Caki2 (cell line): ENCODE measurements around the gene MBD2. TPM values are rescaled to one million over a fixed set of nuclear protein-coding genes. Genes with fewer than 3 reads are reported as not detected.
"Not testable (repeated sequence)": the region's sequence is repeated elsewhere in the genome, so short reads cannot be mapped to it uniquely, and the experiment has no call there.

Source experiments
- DNase-seq: peaks from one replicate; pipeline ENCODE4 v3.0.0-alpha.2; 2015; ENCODE audit warnings: low read depth
- in situ Hi-C: cut with HindIII; loops from 2 replicates; pipeline ENCODE4 v1.10.0; 2016; ENCODE audit warnings: low sequenced_read_pairs, low pct_unique_long_range_greater_than_20kb, mixed read lengths
- total RNA-seq: library from RNA; depleted of rRNA; stranded (reverse); fragments of >200 nt; shearing (Covaris generic); gene quantifications from 2 replicates; pipeline ENCODE4 v1.2.3, GENCODE V29; 2014; ENCODE audit warnings: low replicate concordance

Gene MBD2
- total RNA-seq, 1 experiment from 2014 or later = 24.1 TPM

DNA sequence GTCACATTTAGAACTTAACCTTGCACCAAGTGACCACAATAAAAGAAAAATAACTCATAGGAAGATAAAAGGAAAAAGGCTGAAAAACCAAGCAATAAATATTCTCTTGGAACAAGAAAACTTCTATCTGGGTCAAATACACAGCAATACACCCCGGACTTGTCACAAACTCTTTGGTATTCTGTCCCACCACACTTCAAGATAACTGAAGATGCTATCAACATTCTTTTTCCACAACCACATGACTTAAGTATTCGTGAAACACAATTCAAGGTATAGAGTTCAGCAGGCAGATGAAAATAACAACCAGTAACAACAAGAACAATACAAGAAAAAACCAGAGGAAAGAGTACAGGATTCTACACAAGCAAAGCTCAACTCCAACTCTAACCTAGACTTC is 18.0 kb downstream of the MBD2 start:
- DNase-seq = no peak
- in situ Hi-C loops = no loop called here

DNA sequence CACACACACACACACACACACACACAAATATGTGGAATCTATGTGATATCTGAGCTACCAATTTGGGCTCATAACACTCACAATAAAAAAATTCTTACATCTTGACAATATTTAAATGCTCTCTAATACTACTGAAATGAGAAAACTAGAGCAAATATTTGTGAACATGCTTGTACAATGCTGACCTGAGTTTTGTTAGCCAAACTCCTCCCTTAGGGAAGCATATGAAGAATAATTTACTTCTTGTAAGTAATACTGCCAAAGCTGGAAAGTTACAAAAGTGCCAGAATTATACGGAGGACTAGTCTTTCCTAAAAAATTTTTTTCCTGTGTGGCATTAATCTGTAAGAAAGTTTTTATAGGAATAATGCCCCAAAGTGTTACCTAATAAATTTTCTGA is 18.5 kb downstream of the MBD2 start:
- in situ Hi-C loops = no loop called here
- no peak for DNase-seq

DNA sequence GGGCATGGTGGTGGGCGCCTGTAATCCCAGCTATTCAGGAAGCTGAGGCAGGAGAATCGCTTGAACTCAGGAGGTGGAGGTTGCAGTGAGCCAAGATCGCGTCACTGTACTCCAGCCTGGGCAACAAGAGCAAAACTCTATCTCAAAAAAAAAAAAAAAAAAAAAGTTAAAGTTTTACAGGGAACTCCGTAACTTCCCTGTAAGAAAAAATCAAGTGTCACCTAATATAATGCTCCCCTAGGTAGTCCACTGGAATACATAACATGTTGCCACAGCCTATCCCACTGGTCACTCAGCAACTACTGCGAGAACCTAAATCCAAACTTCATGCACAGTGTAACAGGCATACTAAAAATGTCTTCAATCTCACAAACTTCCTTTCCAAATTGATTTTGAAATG is 19.0 kb downstream of the MBD2 start:
- DNase-seq, in situ Hi-C loops: not testable (repeated sequence)

DNA sequence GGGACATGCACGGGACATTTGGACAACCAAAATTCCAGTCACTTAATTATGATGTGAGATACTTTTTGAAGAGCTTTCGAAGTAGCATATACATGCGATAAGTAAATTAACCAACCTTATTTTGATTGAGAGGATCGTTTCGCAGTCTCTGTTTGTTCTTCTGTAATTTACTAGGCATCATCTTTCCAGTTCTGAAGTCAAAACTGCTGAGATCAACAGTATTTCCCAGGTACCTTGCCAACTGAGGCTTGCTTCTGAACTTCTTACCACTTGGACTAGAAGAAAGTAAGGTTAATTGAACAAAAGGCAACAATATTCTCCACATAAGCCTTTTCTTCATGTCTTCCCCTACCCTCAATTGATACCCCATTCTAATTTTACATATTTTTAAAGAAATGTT is 19.6 kb downstream of the MBD2 start:
- in situ Hi-C loops = no loop called here

DNA sequence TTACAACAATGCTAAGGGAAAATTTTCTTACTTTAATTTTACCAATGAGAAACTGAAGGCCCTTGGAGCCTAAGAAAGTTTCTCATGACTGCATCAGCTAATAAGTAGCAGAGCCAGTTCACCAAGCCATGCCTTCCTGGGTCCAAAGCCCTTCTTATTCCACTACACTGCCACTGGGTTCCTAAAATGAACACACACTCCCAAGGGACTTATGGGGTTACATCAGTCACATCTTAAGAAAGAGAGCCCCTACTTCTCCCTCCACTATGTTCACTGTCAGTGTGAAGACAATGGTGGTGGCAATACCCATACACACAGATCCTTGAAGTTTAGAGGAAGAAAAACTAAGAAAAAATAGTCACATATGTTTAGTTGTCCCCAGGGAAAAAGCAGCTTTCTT is 20.6 kb downstream of the MBD2 start:
- in situ Hi-C loops = no loop called here
- no peak for DNase-seq

More for the DNA sequence above, 19.6 kb downstream of the MBD2 start:
- DNase-seq = no peak

DNA sequence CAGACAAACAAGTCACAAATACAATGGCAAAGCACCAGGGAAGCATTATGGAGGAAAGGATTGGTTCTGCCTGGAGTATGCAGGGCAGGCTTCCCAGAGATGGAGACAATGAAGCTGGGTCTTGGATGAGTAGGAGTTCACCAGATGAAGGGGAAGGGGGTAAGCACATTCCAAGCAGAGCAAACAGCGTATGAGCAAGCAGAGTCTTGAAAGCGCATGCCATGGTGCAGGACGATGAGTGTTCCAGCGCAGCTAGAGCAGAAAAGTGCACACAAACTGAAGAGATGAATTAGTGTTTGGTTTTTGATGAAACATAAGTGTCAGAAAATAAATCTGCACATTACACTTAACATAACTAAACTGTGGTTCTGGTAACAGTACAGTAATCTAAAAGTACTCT is 21.6 kb downstream of the MBD2 start:
- no peak for DNase-seq
- in situ Hi-C loops = no loop called here

DNA sequence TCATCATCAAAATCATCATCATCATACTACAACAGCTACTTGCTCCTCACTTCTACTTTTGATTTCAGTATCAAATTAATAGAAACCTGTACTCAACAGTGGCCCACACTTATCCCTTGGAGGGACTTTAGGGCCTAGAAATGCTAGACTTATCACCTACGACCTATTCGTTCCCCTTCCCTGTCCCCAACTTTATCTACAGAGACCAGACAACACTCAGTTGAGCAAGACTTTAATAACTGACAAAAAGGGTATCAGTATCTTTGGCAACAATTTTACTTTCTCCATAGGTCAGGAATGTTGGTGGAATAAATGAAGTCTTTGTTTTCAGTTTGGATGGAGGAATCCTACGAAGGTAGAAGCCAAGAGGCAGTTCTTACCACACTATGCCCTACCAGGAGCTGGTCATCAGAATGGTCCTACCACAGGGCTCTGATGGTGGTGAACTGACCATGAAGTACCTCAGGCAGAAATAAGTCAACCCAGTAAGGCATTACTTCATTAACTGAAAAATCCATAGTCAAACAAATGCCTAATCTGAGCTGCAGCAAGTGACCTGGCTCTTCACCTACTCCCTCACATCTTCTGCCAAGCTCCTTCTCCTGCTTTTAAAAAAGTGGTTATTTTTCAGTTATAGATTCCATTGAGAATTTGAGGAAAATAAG is 26.6 kb downstream of the MBD2 start:
- in situ Hi-C loops = no loop called here
- DNase-seq = no peak

DNA sequence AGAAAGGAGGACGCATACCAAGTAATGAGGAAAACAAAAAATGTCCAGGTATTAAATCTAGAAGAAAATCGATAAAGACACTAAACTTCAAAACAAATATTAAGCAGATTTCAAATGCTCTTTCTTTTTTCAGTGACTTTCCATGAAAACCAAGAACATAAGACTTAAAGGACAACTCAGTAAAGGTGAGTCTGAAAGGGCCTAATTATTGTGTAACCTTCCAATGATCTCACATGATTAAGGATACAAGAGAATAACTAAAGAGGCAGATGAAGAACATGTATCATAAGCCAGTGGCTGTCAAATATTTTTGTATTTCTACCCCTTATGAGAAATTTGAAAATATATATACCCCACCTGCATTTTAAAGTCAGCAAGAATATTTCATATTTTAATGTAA is 30.7 kb downstream of the MBD2 start:
- in situ Hi-C loops = no loop called here
- no peak for DNase-seq

DNA sequence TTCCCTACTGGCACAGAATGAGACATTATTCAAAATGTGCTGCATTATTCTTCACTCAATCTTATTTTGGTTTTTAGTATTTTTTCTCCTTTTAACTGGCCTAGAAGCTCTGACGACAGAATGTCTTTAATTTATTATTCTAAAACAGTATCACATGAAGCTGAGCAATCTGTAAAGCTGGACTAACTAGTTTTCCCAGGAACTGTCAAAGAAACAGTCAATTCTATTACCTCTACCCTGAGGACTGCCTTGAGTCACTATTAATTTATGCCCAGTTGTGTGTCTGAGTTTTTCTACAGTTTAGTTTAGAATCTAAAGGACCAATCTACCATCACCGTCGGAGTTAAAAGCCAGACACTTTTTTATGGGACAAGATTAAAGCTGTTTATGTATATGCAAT is 31.6 kb downstream of the MBD2 start:
- in situ Hi-C loops = no loop called here
- no peak for DNase-seq

DNA sequence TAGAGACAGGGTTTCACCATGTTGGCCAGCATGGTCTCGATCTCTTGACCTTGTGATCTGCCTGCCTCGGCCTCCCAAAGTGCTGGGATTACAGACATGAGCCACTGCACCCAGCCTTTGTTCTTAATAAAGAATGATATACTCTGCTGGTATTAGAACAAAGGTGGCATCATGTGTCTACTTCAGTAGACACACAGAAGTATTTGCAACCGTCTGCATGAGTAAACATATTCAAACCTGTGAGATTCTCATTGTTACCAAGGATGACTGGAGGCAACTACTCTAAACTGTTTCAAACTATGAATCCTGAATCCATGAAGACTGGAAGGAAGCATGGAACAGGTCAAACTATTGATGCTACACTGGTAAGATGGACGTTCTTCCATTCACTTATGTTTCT is 32.1 kb downstream of the MBD2 start:
- in situ Hi-C loops = no loop called here
- no peak for DNase-seq

DNA sequence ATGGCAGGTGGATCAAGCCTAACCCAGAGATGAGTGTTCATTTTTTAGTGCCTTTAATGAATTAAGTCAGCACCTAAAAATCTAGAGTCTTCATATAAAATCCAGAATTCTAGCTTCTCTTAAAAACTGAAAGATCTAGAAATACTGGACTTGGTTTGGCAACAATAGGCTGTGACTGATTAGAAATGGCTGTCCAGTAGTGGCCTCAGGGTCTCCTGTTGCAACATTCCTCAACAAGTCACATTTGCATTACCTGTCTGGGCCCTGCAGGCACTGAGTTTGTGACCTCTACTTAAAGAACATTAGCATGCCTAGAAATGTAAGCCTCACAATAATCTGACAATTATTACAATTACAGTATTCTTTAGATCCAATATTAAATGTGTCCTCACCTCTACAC is 33.1 kb downstream of the MBD2 start:
- in situ Hi-C loops = no loop called here
- DNase-seq = no peak

DNA sequence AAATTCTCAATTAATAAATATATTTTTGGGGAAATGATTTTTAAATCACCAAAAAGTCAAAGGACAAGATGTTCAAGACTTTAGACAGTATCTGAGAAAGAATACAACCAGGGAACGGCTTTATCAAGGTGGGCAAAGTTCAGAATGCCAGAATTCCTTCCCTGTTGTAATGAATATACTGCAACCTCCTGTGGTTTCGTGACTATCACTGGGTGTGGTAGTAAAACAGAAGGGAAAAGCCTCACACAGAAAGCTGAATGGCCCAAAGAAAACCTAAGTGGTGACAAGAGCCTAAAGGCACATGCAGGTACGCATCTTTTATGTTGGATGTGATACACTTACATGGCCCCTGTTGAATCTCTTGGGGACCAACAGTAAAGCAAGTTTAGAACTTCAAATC is 37.1 kb downstream of the MBD2 start:
- in situ Hi-C loops = no loop called here
- no peak for DNase-seq

DNA sequence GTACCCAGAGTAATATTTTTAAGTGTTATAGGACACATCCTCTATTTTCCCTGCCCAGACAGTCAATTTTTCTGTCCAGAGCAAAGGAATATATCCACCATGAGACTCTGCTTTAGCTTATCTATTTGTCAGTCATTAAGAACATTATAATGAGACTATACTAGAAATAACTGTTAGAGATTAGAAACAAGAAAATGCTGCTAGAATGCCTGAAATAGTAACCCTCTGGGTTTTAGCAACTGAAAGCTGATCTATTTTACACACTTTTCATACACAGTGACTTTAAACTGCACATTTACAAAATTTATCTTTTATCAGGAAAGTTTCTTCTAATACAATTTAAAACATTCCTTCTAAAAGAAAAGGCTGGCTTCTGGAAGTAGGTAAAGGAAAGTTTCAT is 39.6 kb downstream of the MBD2 start:
- DNase-seq = no peak
- in situ Hi-C loops = no loop called here

DNA sequence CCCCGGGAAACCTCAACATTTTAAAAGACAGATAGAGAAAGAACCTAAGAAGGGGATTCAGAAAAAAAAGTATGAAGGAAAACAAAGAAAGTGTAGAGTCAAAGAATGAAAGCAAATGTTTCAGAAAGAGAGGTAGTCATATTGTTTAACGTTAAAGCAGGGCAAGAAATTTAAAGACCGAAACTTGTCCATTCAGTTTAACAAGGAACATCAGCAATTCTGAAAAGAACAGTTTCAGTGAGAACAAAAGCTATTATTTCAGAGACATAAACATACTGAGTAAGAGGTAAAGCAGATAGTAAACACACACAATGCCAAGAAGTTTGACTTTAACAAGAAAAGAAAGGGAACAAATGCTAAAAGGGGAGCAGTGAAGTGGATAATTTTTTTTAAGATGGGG is 41.1 kb downstream of the MBD2 start:
- no peak for DNase-seq
- in situ Hi-C loops = no loop called here

DNA sequence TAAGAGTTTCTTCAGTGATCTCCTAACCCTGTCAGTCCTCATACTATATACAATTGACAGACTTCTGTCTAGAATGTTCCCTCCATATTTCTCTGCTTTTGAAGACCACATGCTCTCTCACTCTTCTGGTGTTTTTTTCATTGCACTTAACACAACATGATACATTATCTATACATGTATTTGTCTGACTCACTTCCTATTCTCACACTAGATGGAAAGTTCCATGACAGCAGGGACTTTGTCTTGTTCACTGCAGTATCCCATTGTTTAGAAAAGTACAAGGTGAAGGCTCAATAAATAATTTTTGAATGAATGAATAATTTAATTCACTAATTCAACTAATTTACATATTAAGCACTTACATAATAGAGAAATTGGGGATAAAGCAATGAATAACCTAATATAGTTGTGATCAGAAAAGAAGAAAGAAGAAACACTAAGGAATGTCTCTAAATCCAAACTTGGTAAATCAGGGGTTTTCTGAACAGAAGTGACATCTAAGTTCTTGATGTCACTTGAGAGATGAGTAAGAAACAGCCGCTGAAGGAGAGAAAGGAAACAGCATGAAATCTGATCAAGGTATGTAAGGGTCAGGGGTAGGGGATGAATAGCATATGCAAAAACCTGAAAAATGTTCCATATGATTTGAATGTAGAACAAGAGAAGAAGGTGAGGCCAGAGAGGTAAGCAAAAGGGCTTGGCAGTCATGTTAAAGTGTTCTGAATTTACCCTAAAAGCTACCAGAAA is 42.4 kb downstream of the MBD2 start:
- in situ Hi-C loops = no loop called here
- DNase-seq = no peak

DNA sequence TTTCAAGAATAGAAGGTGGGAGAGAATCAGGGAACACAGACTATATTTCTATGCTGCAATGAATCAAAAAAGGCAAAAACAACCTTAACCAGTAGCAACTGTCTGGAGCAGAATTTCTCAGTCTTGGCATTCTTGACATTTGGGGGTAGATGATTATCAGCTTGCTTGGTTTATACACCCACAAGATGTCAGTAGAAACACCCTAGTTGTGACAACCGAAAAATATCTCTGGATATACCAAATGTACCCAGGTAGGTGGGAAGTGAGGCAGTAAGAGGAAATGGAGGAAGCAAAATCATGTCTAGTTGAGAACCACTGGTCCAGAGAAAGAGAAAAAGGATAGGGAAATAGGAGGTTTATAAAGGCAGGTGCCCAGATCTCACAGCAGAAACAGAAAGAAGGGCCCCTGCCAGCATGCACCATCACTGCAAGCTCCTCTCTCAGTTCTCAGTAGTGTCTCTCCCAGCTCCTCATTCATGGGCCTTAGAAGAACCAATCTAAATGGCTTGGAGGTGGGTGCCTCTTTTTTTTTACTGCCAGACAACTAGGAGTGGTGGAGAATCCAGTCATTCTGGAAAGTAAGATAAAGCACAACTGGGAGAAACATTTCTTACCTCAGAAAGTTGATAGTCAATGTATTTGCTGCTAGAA is 50.4 kb downstream of the MBD2 start:
- in situ Hi-C loops = no loop called here
- no peak for DNase-seq

DNA sequence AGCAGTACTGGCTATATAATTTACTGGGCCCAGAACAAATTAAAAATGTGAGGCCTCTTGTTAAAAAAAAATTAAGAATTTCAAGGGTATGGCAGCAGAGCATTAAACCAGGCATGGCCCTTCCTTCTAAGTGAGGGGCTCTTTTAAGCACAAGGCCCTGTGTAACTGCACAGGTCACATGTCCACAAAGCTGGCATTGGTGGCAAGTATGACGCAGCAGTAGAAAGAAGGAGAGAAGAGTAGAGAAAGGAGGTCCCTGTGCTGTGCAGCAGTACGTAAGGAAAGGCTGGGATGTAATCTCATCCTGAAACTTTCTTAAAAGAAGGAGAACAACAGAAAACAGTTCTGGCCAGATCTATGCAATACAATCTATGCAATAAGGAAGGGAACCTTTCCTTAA is 51.2 kb downstream of the MBD2 start:
- in situ Hi-C loops = no loop called here
- DNase-seq = no peak

DNA sequence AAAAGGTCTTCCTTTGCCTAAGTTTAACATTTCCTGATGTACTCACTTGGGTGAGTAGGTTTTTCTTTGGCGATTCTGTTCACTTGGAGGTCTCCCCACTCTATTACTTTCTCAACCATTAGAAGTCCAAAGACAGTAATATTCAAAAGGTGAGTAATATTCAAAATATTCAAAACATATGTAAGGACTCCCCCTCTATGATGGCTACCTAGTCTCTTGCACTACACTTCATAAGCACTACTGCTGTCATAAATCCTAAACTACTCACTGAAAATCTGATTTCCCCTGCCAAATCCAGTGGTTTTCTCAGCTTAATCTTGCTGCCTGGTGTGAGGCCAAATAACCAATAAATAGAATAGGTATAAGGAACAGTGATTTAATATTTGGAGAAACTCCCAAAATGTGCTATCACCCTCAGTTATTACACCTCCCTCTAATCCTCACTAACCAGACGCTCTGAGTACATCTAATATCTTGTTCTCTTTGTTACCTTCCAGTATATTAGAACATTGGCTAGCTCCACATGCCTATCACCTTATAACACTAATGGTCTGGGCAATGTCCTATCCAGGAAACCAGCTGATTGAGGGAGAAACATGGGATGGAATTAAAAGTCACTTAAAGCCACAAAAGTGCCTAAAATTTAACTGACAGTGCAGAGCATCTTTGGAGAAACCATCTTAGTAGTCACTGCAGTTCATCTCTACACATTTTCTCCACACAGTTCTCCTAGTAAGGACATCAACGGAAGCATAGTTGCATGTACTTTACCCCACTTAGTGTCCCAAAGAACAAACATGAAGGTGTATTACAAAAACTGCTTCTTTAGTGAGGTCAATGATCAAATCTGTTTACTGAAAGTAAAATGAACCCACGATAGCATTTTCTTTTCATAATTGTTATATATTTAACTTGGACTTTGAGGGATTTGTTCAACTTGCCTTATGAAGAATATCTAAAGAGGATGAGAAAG is 54.8 kb downstream of the MBD2 start:
- in situ Hi-C loops = no loop called here
- no peak for DNase-seq

DNA sequence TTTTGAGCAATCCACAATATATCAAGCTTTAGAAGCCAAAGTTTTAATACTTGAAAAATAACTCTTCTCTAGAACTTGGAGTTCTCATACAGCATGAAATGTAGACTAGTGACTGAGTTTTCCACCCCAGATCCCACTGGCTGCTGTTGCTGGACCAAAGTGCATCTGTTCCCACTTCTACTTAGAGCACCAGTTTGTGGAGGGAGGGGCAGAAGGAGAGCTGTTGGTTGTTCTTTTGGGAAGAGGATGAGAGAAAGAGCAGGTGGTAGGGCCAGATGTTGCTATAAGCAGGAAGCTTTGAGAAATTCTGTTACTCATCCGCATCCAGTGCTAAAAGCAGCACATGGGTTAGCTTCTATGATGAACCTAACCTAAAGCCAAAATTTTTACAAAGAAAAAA is 59.0 kb downstream of the MBD2 start:
- in situ Hi-C loops = no loop called here
- DNase-seq = no peak
